H1 (cell line): Measurements from ENCODE around the gene POM121C. TPM values are rescaled to one million over a fixed set of nuclear protein-coding genes. Genes with fewer than 3 reads are reported as not detected.
"Not testable (repeated sequence)": the region's sequence is repeated elsewhere in the genome, so short reads cannot be mapped to it uniquely, and the experiment has no call there.

ENCODE experiments used
- CTCF ChIA-PET: fragments of 300-600 bp; sonication (Branson Sonifier 250); formaldehyde crosslinking; loops from one replicate; lab custom pipeline; 2021; ENCODE audit not compliant: partially characterized antibody; lab: Charles Lee
- POLR2A ChIA-PET: fragments of 300-600 bp; sonication (Branson Sonifier 250); formaldehyde crosslinking; loops from one replicate; lab custom pipeline; 2021; ENCODE audit warnings: inconsistent platforms; ENCODE audit not compliant: partially characterized antibody; lab: Charles Lee
- DNase-seq, 2 experiments: peaks; one replicate each; pipeline versions ENCODE4 v3.0.0 to v3.0.0-alpha.2; 2010 to 2022; ENCODE audit warnings: low spot score in 2 of 2, low read depth in 1 of 2, mixed read lengths in 1 of 2
- FAIRE-seq: peaks from 2 replicates; lab custom pipeline; 2011; peaks lifted over from hg19 to GRCh38; lab: Jason Lieb, UNC
- H2AFZ ChIP-seq: 2 replicates; pipeline ENCODE4 v1.8.1; 2012; ENCODE audit warnings: low read length, inconsistent platforms
- H2AK5ac ChIP-seq: 2 replicates; pipeline ENCODE4 v1.6.1; 2013; ENCODE audit warnings: low read depth, low read length
- H2BK120ac ChIP-seq: replicated peaks from 2 replicates; pipeline ENCODE3; 2013; ENCODE audit warnings: low read depth, low read length, inconsistent platforms
- H2BK12ac ChIP-seq: 2 replicates; pipeline ENCODE4 v1.6.1; 2013; ENCODE audit warnings: low read depth, low read length
- H2BK15ac ChIP-seq: 2 replicates; pipeline ENCODE4 v1.6.1; 2013; ENCODE audit warnings: low read length
- H2BK20ac ChIP-seq: 2 replicates; pipeline ENCODE4 v1.6.1; 2013; ENCODE audit warnings: low read length
- H2BK5ac ChIP-seq: 2 replicates; pipeline ENCODE4 v1.6.1; 2013; ENCODE audit warnings: low read depth, low read length
- H3K14ac ChIP-seq: 2 replicates; pipeline ENCODE4 v1.6.1; 2013; ENCODE audit warnings: inconsistent platforms; ENCODE audit not compliant: insufficient read length
- H3K18ac ChIP-seq: 2 replicates; pipeline ENCODE4 v1.6.1; 2013; ENCODE audit warnings: low read length; ENCODE audit errors: extremely low read depth
- H3K23ac ChIP-seq: 2 replicates; pipeline ENCODE4 v1.6.1; 2013; ENCODE audit warnings: inconsistent platforms; ENCODE audit not compliant: insufficient read length
- H3K23me2 ChIP-seq: 2 replicates; pipeline ENCODE4 v1.6.1; 2013; ENCODE audit warnings: low read depth, low read length
- H3K27ac ChIP-seq: 2 replicates; pipeline ENCODE4 v1.6.1; 2011; ENCODE audit warnings: low read depth, low read length, inconsistent platforms
- H3K27me3 ChIP-seq, 4 experiments: replicated peaks in 1 of 4; 1 replicate in 1 of 4; 2 replicates in 3 of 4; pipeline versions ENCODE4 v1.6.1 to v1.8.1; 2011 to 2013; ENCODE audit warnings: low read length in 3 of 4, mild to moderate bottlenecking in 3 of 4, inconsistent platforms in 2 of 4, mixed read lengths in 2 of 4, moderate library complexity in 1 of 4; ENCODE audit not compliant: control insufficient read depth in 3 of 4, insufficient read depth in 3 of 4; ENCODE audit errors: extremely low read depth in 1 of 4
- H3K36me3 ChIP-seq, 4 experiments: 2 replicates each; pipeline versions ENCODE4 v1.6.1 to v1.8.1; 2011 to 2013; ENCODE audit warnings: mild to moderate bottlenecking in 4 of 4, low read length in 3 of 4, moderate library complexity in 2 of 4, control low read depth in 1 of 4, inconsistent platforms in 1 of 4; ENCODE audit not compliant: insufficient read depth in 4 of 4, control insufficient read depth in 2 of 4
- H3K4ac ChIP-seq: replicated peaks from 2 replicates; pipeline ENCODE3; 2013; ENCODE audit warnings: low read length, low read depth, mixed read lengths, inconsistent platforms; ENCODE audit not compliant: insufficient read length
- H3K4me1 ChIP-seq, 4 experiments: replicated peaks in 1 of 4; 1 replicate in 1 of 4; 2 replicates in 3 of 4; pipeline versions ENCODE4 v1.6.1 to v1.8.1; 2011 to 2013; ENCODE audit warnings: low read length in 3 of 4, inconsistent platforms in 2 of 4, mixed read lengths in 1 of 4; ENCODE audit not compliant: insufficient read depth in 4 of 4, control insufficient read depth in 3 of 4
- H3K4me2 ChIP-seq, 2 experiments: 2 replicates each; pipeline versions ENCODE4 v1.6.1 to v1.8.1; 2011 to 2013; ENCODE audit warnings: low read depth in 2 of 2, low read length in 2 of 2, control low read depth in 1 of 2, inconsistent platforms in 1 of 2, mild to moderate bottlenecking in 1 of 2; ENCODE audit not compliant: insufficient read depth in 1 of 2
- H3K4me3 ChIP-seq, 4 experiments: fragments of 200-600, 300-600 bp in 1 of 4; sonication (generic), shearing (Covaris generic), sonication (Bioruptor Twin) in 1 of 4; 2 replicates each; pipeline versions ENCODE4 v1.5.1 to v1.8.1; 2011 to 2016; ENCODE audit warnings: low read length in 4 of 4, low read depth in 3 of 4, control low read depth in 2 of 4, inconsistent platforms in 2 of 4, mild to moderate bottlenecking in 2 of 4, mixed read lengths in 1 of 4, moderate library complexity in 1 of 4; ENCODE audit not compliant: insufficient read depth in 2 of 4; ENCODE audit errors: extremely low read depth in 1 of 4
- H3K56ac ChIP-seq: replicated peaks from 2 replicates; pipeline ENCODE3; 2013; ENCODE audit warnings: low read depth, mild to moderate bottlenecking, mixed read lengths, low read length, inconsistent platforms; ENCODE audit not compliant: insufficient read length
- H3K79me1 ChIP-seq: 2 replicates; pipeline ENCODE4 v1.6.1; 2013; ENCODE audit warnings: low read depth, low read length, control low read depth
- H3K79me2 ChIP-seq, 2 experiments: 2 replicates each; pipeline versions ENCODE4 v1.6.1 to v1.8.1; 2012 to 2013; ENCODE audit warnings: low read length in 2 of 2, mild to moderate bottlenecking in 2 of 2, inconsistent platforms in 1 of 2; ENCODE audit not compliant: insufficient read depth in 2 of 2, control insufficient read depth in 1 of 2
- H3K9ac ChIP-seq, 4 experiments: replicated peaks in 1 of 4; 1 replicate in 1 of 4; 2 replicates in 3 of 4; pipeline versions ENCODE4 v1.6.1 to v1.8.1; 2011 to 2013; ENCODE audit warnings: low read depth in 3 of 4, low read length in 3 of 4, control low read depth in 2 of 4, mild to moderate bottlenecking in 2 of 4, moderate library complexity in 2 of 4, inconsistent platforms in 1 of 4; ENCODE audit errors: extremely low read depth in 1 of 4
- H3K9me3 ChIP-seq, 2 experiments: 2 replicates each; pipeline versions ENCODE4 v1.6.1 to v1.8.1; 2012 to 2013; ENCODE audit warnings: mild to moderate bottlenecking in 2 of 2, moderate library complexity in 2 of 2, control low read depth in 1 of 2, inconsistent platforms in 1 of 2, low read depth in 1 of 2, low read length in 1 of 2, mixed read lengths in 1 of 2; ENCODE audit not compliant: insufficient read depth in 2 of 2
- H4K20me1 ChIP-seq, 2 experiments: replicated peaks in 1 of 2; 2 replicates each; pipeline versions ENCODE3 to v1.8.1; 2011 to 2013; ENCODE audit warnings: inconsistent platforms in 2 of 2, low read length in 2 of 2, mild to moderate bottlenecking in 1 of 2; ENCODE audit not compliant: insufficient read depth in 2 of 2, control insufficient read depth in 1 of 2
- H4K5ac ChIP-seq: 2 replicates; pipeline ENCODE4 v1.6.1; 2013; ENCODE audit warnings: low read length, low read depth, mixed read lengths, inconsistent platforms; ENCODE audit not compliant: insufficient read length
- H4K8ac ChIP-seq: 2 replicates; pipeline ENCODE4 v1.8.0; 2013; ENCODE audit warnings: mild to moderate bottlenecking, moderate library complexity, low read length, inconsistent platforms; ENCODE audit not compliant: insufficient read depth; ENCODE audit errors: extremely low read depth
- H4K91ac ChIP-seq: replicated peaks from 2 replicates; pipeline ENCODE3; 2013; ENCODE audit warnings: low read length, mixed read lengths, inconsistent platforms; ENCODE audit not compliant: insufficient read length
- WGBS, 2 experiments: shearing (Covaris generic) in 1 of 2; methylation state at CpG; one replicate each; pipeline versions ENCODE4 v1.1.6 to v1.1.7; 2013 to 2015; ENCODE audit warnings: low lambda C conversion rate in 2 of 2, mixed read lengths in 2 of 2, inconsistent platforms in 1 of 2, low coverage in 1 of 2, missing lambda C conversion rate in 1 of 2; ENCODE audit not compliant: insufficient replicate concordance in 2 of 2, insufficient coverage in 1 of 2, insufficient read length in 1 of 2; ENCODE audit errors: extremely low coverage in 1 of 2, missing lambda C conversion rate in 1 of 2; 5-methylcytosine and 5-hydroxymethylcytosine counted together
- polyA plus RNA-seq, 7 experiments: library from polyadenylated mRNA; depleted of rRNA in 3 of 7; stranded (reverse) in 5 of 7; unstranded in 2 of 7; fragments of >200 nt in 5 of 7; fragments of 200-250 nt in 2 of 7; gene quantifications; 1 replicate in 5 of 7; 2 replicates in 1 of 7; 4 replicates in 1 of 7; pipeline versions ENCODE4 v1.2.1 to v1.2.3, GENCODE V29; 2011 to 2013; ENCODE audit warnings: missing spikeins in 2 of 7, mixed read lengths in 2 of 7
- total RNA-seq: library from RNA; stranded (reverse); fragmentation: NEBNext Ultra II Directional; extraction: Animal tissue kit (Norgen Biotek cat#: 25700); gene quantifications from 2 replicates; pipeline ENCODE4 v1.2.1, GENCODE V29; 2021

Gene POM121C
- total and polyA plus RNA-seq, 2 of the 8 experiments (the other 6 are each of a cell fraction or from before 2014, with no cell fraction given) = 16.5 to 58.0 TPM

GRCh38 chr7:75509033-75509432 is 22.9 kb upstream of the POM121C start:
- H4K20me1 ChIP-seq, CTCF ChIA-PET, H3K9me3 ChIP-seq, H4K91ac ChIP-seq, H2BK15ac ChIP-seq, H3K27me3 ChIP-seq, H4K5ac ChIP-seq, H2AFZ ChIP-seq, POLR2A ChIA-PET, H3K36me3 ChIP-seq, FAIRE-seq, H2BK120ac ChIP-seq, H3K79me2 ChIP-seq, H3K14ac ChIP-seq, H3K18ac ChIP-seq, H2BK20ac ChIP-seq, H4K8ac ChIP-seq, H3K4me2 ChIP-seq, H2BK5ac ChIP-seq, H3K4me1 ChIP-seq, H3K23ac ChIP-seq, H3K4ac ChIP-seq, DNase-seq, H2BK12ac ChIP-seq, H2AK5ac ChIP-seq, H3K79me1 ChIP-seq, H3K56ac ChIP-seq, H3K4me3 ChIP-seq, H3K9ac ChIP-seq, H3K23me2 ChIP-seq, H3K27ac ChIP-seq: not testable (repeated sequence)
- 100% methylated on average over 2 of the region's 4 CpGs; no CpG with 5 or more reads in 1 of the 2 experiments for WGBS, 2 experiments

- H4K91ac ChIP-seq, H2BK12ac ChIP-seq, H3K79me1 ChIP-seq, H2BK20ac ChIP-seq, H2BK5ac ChIP-seq, H3K18ac ChIP-seq, H2BK120ac ChIP-seq, H3K79me2 ChIP-seq, POLR2A ChIA-PET, DNase-seq, H3K9ac ChIP-seq, H3K9me3 ChIP-seq, H3K27me3 ChIP-seq, H4K20me1 ChIP-seq, H3K27ac ChIP-seq, CTCF ChIA-PET, H3K36me3 ChIP-seq, H3K23ac ChIP-seq, H3K23me2 ChIP-seq, H2AK5ac ChIP-seq, H3K56ac ChIP-seq, H3K14ac ChIP-seq, H2BK15ac ChIP-seq, H3K4me2 ChIP-seq, H2AFZ ChIP-seq, H4K5ac ChIP-seq, FAIRE-seq, H3K4me3 ChIP-seq, H4K8ac ChIP-seq, H3K4ac ChIP-seq, H3K4me1 ChIP-seq: not testable (repeated sequence)
- WGBS, 2 experiments = 95% methylated on average over 4 of the region's 6 CpGs; no CpG with 5 or more reads in 1 of the 2 experiments
Observed at GRCh38 chr7:75492020-75492419, 5.9 kb upstream of the POM121C start, which contains the start of gene SPDYE5. SPDYE5 (plus strand) TSS chr7:75492320; CDS start chr7:75494048, 1,728 bp downstream.
